ENCODE data around the gene RND3.

The RND3 gene, protein sequence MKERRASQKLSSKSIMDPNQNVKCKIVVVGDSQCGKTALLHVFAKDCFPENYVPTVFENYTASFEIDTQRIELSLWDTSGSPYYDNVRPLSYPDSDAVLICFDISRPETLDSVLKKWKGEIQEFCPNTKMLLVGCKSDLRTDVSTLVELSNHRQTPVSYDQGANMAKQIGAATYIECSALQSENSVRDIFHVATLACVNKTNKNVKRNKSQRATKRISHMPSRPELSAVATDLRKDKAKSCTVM

DNA sequence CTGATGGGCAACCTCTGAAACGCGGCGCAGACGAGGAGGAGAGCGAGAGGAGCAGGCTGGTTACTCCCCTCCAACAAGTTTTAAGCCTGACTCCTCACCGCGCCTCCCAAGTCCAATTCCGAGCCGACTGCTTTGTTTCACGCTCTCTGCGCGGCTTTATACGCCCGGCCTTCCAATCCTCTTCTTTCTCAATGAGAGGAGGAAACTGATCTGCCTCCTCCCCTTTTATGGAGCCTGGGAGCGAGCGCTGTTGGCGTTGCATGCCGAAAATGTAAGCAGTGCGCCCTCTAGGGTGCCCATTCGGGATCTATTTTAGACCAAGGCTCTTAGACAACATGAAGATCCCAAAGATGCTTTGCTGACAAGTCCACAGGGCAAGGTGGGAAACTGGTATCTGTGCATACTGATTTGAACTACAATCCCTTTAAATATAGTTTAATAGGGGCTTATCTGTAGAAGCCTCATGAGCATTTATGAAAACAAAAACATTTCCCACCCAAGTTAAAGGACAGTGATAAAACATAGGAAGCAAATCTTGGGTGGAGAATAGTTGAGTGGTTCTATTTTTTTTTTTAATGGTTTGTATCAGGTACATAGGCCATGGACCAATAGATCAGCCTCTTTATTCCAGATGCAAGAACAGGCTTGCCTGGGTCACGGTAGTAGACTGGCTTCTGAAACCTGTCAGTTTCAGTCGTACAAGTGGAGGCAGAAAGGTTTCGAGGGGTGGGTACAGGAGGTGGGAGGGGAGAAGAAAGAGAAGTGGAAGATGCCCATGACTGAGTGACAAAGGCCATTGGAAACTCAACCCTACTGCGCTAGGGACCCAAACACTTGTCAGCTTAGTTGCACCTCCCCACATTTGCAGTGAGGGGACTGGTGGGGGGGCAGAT is at the start of gene RND3:
TSS of gene RND3 (minus strand) at position 131 of the 893 bp plus-strand sequence. CDS start 250 bp downstream, outside the sequence.
- DNase-seq (ENCODE audit: low read depth in 2 of 2) = peak; percentile 14 to 17

DNA sequence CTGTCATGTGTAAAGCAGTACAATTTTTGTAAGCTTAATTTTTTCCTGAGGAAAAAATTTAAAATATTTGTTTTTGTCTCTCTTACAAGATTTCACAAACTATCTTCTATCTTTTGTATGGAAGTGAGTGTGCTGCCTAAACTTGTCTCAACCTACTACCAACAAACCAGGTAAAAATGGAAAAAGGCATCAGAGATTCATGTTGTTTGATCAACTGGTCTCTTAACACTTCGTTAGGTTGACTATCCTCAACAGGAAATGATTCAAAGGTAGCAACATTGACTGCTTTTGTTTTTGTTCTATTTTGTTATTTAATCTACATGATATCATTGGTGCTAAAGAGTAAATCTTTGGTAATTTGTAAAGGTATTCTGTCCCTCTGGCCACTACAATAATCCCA is 47.7 kb upstream of the RND3 start:
- DNase-seq (ENCODE audit: low read depth in 2 of 2) = no peak

DNA sequence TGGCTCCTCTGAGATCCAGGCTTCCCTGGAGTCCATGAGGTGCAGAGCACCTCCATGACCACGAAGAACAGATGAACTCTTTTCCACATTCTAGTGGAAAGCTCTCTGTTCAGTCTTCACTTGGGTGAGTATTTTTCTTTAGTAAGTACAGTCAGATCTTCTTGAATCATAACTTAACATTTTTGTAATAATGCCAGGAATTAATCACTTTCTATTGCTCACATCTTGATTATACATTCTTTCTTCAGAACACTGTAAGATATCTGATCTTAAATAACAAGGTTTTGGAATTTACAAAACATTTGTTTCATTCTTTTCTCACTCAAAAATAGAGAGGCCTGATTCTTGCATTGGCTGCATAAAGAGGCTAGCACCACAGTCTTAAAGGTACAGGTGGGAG is 45.4 kb upstream of the RND3 start:
- no peak for DNase-seq (ENCODE audit: low read depth in 2 of 2)

DNA sequence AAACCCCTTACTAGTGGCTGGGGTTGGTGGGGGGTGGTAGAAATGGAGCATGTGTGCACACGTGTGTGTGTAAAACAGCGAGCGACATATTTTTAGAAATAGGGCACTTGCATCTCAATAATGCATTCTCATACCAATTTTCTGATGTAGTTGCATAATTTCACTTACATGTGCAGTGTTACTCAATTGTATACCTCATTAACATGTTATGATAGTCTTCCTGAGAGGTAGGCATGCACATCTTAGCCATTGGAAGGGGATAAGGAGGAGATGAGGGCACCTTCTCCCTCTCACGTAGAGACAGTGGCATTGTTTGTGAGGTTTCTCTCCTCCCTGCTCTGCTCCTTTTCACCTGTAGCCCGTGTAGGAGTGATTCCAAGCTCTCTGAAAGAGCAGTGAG is 44.6 kb upstream of the RND3 start:
- DNase-seq (ENCODE audit: low read depth in 2 of 2) = no peak

DNA sequence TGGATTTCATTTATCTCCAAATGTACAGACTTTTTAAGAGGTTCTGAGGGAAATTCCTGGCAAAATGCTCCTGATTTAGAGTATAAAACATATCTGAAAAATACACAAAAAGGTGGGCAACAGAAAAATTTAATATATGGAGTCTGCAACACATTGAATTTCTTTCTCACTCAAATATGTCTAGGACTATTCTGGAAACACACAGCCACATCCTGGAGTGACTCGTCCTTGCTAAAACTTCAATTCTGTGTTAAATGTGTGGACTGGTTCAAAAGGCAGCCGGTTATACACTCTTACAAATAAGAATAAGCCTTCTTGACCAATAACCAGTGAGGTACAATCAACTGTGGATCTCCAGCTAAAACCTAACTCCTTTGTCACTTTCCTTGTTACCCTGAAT is 44.1 kb upstream of the RND3 start:
- DNase-seq (ENCODE audit: low read depth in 2 of 2) = no peak

DNA sequence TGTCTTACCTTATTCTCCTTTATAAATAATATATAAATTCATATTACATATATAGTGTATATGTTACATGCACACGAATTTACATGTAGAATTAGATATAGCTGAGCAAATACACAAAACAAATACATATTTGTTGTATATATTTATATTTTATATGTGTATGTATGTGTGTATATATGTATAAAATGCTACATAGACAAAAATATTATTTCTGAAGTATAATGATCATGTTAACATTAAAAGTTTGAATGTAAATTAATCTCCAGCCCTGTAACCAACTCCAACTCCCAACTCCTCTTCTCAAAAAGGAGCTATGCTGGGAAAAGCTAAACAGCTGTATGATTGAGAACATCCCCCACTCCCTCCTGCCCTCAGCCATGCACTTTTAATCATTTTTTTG is 42.7 kb upstream of the RND3 start:
- DNase-seq (ENCODE audit: low read depth in 2 of 2) = no peak

DNA sequence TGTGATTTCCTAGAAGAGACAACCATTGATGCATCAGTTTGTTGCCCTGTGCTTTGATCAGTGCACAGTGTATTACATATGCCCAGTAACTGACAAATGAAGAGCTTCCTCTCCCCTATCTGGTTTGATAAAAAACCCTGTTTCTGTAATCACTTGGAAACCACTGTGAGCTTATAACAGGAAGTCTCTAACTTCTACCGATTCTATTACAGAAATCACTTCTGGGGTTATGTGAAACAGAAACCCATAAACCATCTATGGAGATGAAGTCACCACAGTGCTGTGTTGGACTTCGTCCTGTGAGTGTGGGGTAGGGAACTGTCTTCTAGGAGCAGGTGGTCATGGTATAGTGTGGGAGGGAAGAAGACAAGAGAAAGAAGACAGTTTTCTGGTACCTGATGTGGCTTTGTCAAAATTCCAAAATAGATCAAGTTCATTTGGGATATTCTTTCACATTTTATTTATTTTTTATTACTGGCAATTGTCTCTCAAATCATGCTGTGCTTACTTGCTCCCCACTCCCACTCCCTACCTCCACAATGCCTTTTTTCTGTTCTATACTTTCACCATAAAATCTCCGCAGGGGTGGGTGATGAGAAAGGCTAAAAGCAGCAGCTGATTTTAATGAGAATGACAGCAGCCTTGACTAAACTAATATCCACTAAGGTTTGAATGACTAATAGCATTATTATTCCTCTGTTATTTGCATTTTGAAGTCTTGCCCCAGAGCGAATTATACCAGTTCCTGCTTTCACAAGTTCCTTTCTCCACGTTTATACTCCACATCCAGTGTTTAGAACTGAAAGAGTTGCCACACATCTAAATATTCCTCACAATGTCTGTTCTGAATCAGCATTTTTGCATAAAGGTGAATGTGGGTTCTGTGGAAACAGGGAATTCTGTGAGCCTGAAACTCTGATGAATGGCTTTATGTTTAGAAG is 41.7 kb upstream of the RND3 start:
- no peak for DNase-seq (ENCODE audit: low read depth in 2 of 2)

DNA sequence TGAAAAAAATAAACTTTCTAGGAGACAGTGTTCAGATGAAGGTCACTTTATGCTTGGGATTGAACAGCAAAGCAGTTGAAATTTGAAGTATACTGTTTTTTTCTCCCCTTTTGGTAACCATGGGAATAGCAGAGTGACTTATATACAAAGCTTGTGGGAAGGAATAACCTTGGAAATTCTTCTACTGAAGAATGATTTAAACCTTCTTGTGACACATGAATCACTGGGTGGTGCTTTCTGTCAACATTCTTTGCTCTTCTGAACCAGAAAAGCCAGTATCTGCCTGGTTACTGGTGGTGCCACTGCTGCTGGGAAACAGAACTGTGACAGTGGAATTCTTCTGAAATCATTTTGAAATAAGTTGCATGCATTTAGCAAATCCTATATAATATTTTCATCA is 39.4 kb upstream of the RND3 start:
- no peak for DNase-seq (ENCODE audit: low read depth in 2 of 2)

DNA sequence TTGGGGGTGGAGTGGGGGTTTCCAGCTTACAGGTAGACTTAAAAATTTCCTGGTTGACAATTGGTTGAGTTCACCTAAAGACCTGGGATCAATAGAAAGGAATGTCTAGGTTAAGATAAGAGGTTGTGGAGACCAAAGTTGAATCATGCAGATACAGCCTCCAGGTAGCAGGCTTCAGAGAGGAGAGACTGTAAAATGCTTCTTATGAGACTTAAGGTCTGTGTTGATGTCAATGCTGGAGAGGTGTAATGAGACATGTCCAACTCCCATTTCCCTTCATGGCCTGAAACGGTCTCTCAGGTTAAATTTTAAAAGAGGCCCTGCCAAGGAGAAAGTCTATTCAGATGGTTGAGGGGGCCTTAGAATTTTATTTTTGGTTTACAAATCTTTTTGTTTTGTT is 38.5 kb upstream of the RND3 start:
- DNase-seq (ENCODE audit: low read depth in 2 of 2) = no peak

DNA sequence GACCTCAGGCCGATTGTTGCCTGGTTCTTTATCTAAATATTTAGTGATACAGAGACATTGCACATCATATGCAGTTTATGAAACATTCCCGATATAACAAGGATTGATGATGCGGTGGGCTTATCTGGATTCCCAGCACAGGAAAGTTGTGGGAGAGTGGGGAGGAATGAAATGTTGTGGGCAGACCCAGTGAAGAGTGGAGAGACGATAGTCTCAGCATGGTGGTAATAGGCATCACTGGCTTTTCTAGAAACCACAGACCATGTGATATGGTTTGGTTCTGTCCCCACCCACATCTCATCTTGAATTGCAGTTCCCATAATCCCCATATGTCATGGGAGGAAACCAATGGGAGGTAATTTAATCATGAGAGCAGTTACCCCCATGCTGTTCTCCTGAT is 34.8 kb upstream of the RND3 start:
- DNase-seq (ENCODE audit: low read depth in 2 of 2) = no peak

DNA sequence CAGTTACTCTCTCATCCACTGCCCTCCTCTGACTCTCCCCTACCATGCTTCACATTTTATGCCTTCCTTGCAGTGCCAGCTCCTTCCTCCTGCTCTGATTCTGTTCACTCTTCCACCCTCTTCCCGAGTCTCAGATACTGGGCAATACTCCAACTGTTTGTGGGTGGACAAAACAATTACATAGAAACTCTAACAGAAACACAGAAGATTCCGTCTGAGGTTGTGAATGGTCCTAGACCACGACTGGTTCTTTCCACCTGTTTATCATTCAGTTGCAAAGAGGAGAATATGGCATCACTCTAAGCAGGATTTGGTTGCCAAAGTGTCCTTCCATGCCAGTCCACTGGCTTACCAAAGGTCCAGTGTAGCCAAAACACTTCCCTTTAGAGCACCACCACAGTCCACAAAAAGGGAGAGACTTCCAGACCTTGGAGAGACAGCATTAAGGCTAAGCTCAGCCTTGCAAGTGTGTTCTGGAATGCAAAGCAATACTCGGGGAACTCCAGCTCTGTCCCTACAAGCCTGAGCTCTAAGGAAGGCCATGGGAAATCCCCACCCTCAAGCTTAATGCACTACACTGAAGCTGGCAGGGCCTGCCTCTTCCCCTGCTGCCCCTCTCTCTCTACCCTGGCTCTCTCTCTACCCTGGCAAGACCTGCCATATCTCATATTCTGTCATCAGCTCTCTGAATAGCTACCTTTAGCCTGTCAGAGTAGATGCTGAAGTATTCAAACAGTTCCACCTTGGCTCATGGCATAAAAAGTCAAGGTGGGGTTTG is 33.6 kb upstream of the RND3 start:
- no peak for DNase-seq (ENCODE audit: low read depth in 2 of 2)

DNA sequence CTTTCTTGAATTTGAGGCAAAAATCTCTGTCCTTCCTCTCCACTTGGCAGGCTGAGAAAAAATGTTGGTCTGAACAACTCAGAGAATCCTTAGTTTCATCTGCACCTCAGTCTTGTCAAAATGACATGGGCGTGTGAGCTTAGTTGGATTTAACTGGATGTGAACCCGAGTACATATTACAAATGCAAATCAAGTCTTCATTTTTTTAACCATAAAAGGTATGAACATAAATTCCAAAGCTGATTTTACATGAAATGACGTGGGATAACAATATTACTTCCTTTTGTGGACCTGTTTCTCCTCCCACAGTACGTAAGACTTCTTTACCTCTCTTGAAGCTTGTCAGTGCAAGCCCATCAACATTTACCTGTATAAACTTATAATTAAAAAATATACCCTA is 32.6 kb upstream of the RND3 start:
- no peak for DNase-seq (ENCODE audit: low read depth in 2 of 2)

DNA sequence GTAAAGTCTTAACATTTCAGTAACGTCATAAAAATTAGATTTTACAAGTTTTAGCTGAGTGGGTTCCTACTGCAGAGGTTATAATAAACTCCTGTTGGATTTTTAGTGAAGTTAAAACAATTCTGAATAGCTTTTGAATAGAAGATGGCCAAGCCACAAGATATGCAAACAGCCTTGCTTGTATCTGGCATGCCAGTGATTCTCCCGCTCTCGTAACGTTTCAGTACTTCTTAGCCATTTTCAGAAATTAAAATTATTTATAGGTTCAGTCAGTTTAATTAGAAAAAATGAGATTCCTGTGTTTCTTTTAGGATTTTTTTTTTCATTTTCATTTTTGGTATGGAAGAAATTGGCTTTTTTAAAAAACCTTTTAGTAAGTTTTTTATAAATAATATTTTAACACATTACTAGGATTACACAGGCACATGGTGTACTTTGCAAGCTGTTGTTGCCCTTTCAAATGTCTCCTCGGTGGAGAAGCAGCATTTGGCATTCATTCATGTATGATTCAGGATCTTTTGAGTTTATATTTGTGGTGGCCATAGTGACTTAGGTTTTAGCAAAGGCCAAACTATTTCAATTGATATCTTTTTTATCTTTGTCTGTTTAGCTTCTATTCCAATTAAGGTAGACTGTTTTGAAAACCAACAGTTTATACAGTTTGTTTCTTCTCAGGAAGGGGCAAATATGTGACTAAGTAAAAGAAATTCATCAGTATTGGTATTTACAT is 30.6 kb upstream of the RND3 start:
- DNase-seq (ENCODE audit: low read depth in 2 of 2) = no peak

DNA sequence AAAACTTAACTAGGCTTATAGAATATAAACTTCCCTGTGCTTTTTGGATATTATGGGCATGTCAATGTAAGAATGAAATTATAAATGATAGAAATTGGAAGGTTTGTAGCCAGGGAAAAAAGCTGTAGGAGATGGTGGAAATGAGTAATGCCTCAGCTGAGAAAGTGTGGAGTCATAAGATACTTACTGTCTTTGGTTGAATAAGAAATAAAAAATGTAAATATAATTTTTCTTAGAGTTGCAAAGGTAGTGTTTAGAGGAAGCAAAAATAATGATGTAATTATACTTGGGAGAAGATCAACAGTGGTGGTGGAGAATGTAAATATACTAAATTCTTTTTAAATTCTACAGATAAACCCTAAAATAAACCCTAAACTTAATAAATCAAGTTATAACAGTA is 26.2 kb upstream of the RND3 start:
- DNase-seq (ENCODE audit: low read depth in 2 of 2) = no peak

DNA sequence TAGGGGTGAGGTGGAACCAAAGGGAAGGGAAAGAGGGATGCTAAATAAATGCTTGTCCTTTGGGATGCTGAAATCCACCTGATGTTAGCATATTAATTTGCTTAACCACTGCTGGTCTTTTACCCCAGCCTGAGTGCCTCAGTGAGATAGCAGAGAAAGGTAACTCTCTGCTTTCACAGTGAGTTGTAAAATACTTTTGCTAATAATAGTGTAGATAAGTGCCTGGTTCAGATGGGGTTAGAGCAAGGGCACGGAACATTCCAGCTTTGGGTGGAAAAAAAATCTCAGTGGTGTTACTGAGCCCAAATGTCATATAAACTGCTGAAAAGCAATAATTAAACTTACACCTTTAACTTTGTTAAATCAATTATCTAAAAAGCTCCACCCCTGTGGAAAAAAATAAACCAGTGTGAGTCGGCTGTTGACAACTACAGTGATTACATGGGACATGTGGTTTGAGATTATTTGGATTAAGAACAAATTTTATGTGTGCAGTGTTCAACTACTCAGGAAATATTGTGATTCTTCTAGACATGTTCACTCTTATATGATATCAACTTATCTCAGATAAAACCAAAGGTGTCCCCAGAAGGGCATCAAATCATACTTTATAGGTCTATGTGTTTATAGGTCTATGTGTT is 21.1 kb upstream of the RND3 start:
- DNase-seq (ENCODE audit: low read depth in 2 of 2) = no peak

DNA sequence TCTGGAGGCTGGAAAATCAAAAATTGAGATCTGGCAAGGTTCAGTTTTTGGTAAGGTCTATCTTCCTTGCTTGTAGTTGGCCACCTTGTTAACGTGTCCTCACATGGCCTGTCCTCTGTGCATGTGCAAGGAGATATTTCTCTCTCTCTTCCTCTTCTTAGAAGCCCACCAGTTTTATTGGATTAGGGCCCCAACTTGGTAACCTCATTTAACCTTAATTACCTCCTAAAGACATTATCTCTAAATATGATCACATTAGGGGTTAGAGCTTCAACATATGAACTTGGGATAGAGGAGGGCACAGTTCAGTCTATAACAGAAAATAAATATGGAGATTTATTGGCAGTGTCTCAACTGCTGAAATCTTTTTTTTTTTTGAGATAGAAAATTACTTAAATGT is 19.6 kb upstream of the RND3 start:
- DNase-seq (ENCODE audit: low read depth in 2 of 2) = no peak

DNA sequence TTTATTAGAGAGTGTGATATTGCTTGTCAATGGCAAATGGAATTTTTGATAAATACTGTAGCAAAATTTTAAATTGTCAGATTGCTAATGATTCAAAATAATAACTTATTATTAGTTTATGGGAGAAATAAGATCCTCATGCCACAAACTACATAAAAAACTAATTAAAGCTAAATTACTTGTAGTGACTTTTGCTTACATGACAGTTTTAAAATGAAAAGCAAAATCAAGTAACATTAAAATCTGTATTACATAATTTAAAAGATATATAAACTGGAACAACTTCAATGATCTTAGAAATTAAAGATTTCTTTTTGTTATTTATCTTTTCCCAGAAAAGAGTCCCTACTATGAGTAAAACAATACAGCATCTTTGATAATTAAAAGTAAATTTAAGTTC is 17.7 kb upstream of the RND3 start:
- no peak for DNase-seq (ENCODE audit: low read depth in 2 of 2)

DNA sequence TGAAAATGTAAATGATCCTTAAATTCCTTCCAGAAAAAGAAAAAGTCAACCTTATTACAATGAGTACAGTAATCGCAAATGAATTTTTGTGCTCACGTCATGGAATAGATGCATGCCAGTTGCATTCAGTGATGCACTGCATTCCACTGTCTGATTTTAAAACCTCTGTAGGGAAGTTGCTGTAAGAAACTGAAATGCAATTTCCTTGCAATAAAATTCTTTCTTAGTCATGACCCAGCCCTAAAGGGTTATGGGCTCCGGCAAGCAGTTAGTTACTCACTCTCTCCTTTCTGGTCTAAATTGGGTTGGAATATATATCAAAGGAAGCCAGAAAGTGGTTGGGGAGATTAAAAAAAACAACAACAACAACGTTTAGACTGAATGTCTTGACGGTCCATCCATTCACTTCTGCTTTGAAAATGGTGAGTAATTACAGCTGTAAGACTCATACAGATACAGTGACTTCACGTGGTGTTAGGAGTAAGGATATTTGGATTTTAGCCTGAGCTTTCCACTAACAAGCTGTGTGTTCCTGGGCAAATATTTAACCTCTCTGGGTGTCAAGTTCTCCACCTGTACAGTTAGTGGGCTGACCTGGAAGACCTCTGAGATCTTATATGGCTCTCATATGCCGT is 8.6 kb upstream of the RND3 start:
- DNase-seq (ENCODE audit: low read depth in 2 of 2) = no peak

DNA sequence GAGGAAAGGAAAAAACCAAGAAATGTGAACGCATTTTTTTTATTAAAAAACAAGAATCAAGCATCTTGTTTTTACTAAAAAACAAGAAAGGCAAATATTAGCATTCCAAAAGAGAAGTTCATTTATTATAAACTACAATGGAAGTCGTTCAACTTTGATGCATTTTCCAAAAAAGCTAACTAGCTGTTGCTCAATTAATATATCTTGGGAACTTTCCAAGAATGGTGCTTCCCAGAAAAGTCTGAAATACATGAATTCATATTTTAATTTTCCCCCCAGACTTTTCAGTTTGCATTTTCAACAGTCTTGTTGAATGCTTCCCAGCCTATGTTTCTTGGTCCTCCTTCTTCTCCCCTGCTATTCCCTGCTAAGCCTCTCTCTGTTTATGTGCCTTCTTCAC is 7.5 kb upstream of the RND3 start:
- no peak for DNase-seq (ENCODE audit: low read depth in 2 of 2)
